GM12891 (cell line): ENCODE measurements around the gene KRTAP5-8.

Source experiments
- POLR2A ChIP-seq: IDR thresholded peaks from 2 replicates; pipeline ENCODE4 v1.6.1; 2011; ENCODE audit warnings: low read depth, low read length, control low read depth
- SPI1 ChIP-seq: IDR thresholded peaks from 2 replicates; pipeline ENCODE4 v1.6.1; 2011; ENCODE audit warnings: low read depth, low read length, control low read depth
- TAF1 ChIP-seq: IDR thresholded peaks from 2 replicates; pipeline ENCODE4 v1.6.1; 2011; ENCODE audit warnings: low read depth, low read length, control low read depth

DNA sequence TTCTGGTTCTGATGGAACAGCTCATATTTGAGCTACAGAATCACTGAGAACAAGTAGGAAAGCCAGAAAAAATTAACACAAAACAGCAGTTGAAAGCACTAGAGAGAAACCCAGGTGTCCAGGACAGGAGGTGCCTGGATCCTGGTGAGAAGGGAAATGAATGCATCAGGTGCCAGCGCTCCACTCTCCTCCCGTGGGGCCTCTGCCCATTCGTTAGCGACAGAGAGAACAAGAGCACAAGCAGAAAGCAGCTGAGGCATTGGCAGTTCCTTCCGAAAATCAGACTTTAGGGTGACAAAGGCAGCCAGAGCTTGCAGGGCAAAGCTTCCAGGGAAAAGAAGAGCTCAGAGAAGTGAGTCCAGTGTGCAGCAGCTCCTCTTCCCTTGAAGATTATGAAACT, 30.7 kb upstream of the KRTAP5-8 start:
- no peak for TF ChIP-seq TAF1
- no peak for TF ChIP-seq SPI1
- TF ChIP-seq POLR2A: no peak
